Dermis blood vessel endothelial cell (primary cell): ENCODE data around the gene C11orf58. TPM values are rescaled to one million over a fixed set of nuclear protein-coding genes. Genes with fewer than 3 reads are reported as not detected.

Source experiments
- DNase-seq: peaks from one replicate; pipeline ENCODE4 v3.0.0; 2010
- total RNA-seq: library from RNA; depleted of rRNA; stranded (reverse); fragments of >200 nt; gene quantifications from 2 replicates; pipeline ENCODE4 v1.2.3, GENCODE V29; 2014

Gene C11orf58
- total RNA-seq, 1 donor from 2014 or later = 210 TPM

- DNase-seq = no peak
Measured at GRCh38 chr11:16786131-16786530, 47.7 kb downstream of the C11orf58 start.

DNA sequence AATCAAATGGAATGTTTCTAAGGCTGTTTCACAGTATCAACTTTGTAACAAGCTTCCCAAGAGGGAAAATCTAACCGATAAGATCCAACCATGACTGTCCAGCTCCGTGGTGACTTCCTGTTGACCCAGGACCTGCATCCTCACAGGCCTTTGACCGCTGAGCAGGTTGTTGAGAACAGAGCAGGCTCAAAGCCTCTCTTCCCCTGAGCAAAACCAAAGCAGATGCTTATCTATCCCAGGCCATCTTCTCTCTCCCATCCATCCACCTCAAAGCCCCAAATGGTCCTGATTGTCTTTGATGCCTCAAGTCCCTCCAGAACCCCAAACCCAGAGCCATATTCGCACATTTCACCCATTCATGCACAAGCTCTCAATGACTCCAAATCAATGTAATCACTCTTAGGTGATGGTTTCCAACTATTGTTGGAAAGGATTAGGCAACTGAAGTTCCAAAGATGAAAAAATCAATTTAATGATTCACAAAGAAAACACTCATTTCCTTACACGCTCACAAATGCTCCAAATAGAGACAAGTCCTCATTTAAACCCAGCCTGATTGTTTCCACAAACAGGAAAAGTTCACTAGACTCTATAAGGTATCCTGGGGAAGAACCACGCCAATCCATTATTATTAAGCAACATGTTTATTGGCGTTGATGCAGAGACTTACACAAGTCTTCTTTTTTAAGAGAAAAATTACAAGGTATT, 48.7 kb downstream of the C11orf58 start:
- DNase-seq = peak; percentile 72

GRCh38 chr11:16788141-16789062, 50.0 kb downstream of the C11orf58 start:
- DNase-seq = peak; percentile 89

- DNase-seq = no peak
Measured at GRCh38 chr11:16789063-16789420, 50.6 kb downstream of the C11orf58 start.

GRCh38 chr11:16789560-16790485, 51.4 kb downstream of the C11orf58 start:
- DNase-seq = no peak

DNA sequence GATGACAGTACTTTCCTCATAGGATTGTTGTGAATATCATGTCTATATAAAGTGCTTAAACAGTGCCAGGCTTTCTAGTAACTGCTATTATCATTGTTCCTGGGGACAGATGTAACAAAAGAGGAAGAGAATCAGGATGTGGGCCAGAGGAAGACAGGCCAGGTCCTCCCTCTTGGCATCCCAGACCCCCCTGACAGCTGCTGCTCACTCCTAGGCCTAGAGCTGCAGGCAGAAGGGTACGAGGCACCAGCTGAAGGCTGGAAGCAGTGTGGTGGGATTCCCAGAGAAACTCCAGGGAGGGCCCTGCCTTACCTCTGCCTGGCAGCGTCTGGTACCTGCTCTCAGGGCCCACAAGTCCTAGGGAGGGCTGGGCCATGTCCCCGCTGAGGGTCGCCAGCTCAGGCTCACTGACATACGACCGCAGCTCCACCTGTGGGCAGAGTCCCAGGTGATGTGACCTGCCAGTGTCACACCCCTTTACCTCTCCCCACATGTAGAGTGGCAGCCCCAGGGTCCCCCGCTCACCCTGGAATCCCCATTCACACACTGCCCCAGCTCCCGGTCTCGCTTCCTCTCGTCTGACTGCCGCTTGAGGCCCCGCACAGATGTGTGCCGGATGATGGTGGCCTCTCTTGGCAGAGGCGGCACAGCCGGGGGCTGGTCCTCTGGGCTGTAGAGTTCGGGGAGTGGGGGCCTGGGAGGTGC, 52.2 kb downstream of the C11orf58 start:
- DNase-seq = no peak

DNA sequence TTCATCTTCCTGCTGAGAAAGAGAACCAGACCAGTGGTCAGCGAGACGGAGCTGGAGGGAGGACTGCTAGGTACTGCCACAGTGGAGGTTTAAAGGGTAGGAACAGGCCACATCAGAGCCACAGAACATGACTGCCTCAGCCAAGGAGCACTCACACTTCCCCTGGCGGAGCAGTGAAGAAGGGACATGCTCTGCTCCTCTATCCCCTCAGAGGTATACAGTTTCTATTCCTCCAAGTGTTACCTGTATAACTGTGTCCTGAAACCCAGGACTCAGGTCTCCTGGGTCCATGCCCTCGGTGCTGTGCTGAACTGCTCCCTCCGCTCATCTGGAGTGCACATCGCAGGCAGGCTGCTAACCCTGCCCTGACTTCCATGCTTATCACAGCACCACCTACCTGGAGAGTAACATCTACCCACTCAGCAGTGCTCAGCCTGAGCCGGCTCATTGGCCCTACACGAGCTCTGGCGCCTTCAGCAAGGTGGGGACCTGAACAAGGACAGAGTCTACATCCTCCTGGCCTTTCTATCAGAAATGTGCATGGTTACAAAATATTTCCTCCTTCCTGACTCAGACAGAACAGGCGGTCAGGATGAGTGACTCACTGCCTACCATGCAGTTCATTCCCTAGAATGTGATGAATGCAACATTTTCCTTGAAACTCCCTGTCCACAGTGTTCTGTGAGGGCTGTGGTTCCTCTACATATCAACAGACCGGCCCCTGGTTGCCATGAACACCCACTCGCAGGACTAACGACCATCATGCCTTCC, 52.9 kb downstream of the C11orf58 start:
- DNase-seq = peak; percentile 95

- DNase-seq = peak; percentile 59
Measured at GRCh38 chr11:16792426-16792825, 54.0 kb downstream of the C11orf58 start.

- no peak for DNase-seq
Measured at GRCh38 chr11:16793009-16793408, 54.6 kb downstream of the C11orf58 start.

- no peak for DNase-seq
Measured at GRCh38 chr11:16793511-16793910, 55.1 kb downstream of the C11orf58 start.

DNA sequence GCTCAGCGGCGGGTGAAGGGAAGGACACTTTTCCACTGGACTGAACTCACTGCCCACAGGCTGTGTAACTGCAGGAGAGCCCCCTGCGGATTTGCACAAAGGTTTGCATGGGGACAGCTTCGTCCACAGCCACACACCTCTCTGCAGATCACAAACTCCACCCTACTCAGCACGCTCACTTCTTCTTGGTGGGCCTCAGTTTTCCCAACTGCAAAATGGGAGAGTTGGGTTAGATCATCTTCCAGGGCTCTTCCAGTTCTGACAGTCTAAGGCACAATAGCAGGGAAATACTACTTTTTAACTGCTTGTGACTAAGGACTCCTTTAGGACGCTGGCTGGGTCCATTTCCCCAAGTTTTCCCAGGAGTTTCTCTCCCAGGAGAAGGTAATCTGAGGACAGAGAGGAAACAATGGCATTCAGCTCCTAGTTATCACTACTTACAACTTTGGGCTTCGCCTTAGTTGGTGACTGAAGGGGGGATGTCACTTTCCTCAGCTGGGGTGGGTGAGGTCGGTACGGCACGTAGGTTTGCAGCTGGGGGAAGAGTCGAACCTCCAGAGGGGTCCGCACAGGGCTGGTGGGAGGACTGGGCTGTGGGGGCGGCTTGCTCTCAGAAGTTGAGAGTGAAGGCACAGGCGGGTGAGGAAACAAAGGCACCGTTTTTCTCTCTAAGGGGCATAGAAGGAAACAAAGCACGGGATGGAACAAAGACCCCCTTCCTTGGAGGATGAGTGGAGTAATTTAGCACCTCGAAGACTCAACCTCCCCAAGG, 55.8 kb downstream of the C11orf58 start:
- DNase-seq = no peak

GRCh38 chr11:16795146-16795545, 56.7 kb downstream of the C11orf58 start:
- DNase-seq = no peak

DNA sequence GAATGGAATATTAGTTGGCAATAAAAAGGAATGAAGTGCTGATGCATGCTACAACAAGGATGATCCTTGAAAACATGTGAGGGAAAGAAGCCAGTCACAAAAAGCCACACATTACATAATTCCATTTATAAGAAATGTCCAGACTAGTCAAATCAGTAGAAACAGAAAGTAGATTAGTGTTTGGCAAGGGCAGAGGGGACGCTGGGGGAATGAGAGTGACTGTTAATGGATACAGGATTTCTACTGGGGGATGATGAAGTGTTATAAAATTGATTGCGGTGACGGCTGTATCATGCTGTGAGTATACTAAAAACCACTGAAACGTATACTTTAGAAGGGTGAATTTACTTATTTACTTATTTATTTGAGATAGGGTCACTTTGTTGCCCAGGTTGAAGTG, 57.9 kb downstream of the C11orf58 start:
- DNase-seq = no peak

- DNase-seq = no peak
Measured at GRCh38 chr11:16797776-16798175, 59.3 kb downstream of the C11orf58 start.

GRCh38 chr11:16799221-16799620, 60.8 kb downstream of the C11orf58 start:
- DNase-seq = no peak

GRCh38 chr11:16799890-16800289, 61.4 kb downstream of the C11orf58 start:
- DNase-seq = no peak

GRCh38 chr11:16800382-16800781, 61.9 kb downstream of the C11orf58 start:
- no peak for DNase-seq

DNA sequence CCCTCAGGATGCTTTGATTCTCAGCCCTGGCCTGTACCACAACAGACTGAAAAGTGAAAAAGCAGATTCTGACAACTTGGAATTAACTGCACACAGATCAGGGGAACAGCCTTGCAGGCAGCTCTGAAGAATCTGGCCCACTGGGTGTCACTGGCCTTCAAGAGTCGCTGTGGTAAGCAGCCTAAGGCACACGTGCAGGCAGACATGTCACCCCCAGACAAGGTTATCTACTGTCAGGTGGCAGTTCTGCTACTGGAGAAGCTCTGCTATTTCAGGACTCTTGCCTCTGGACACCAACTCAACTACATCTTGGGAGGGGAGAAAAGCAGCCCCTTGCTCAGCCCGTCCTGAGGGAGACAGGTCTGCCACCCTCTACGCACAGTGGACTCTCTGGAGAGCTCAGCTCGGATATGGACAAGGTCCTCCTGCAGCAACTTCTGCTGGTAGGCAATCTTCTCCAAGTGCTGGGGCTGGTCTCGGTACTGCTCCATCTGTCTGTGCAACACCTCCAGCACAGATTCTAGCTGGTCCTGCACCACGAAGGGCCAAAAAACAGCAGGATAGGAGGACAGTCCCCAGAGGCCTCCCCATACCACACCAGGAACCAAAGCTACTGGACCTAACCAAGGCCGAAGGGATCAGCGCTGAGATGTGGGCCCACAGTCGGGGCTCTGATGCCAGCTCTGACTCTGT, 63.0 kb downstream of the C11orf58 start:
- no peak for DNase-seq

DNA sequence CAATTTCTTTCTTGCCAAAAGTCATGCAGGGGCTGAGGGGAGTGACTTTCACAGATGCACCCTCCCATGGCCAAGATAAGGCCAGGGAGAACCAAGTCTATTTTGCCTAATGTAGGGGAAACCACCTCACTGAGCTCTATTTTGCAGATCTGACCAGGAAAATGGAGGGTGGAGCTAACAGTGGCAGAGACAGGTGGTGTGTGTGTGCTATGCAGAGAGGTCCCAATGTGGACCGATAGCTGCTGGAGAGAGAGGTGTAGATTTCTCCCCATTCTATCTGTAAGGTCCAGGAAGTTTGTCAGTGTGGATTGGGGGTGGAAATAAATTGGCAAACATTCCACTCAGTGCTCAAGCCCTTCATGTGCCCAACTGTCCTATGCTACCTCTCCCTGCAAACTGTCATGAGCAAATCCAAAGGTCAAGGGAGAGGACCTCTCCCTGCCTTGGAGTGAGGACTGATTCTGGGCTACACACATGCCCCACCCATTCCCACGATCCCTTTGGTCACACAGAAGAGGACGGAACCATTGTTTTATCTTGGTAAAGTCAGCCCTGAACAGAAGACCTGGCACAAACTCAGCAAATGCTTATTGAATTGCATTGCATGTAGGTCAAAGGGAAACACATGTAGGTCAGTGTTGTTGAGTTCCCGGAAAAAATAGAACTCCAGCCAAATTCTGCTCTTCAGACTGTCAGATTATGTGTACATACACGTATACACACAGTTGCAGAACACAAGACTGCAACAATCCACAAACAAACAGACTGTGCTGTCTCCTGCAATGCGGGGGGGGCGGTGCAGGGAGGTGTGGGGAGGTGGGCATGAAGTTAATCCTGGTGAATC, 65.9 kb downstream of the C11orf58 start:
- peak; percentile 82 for DNase-seq
